BJ (cell line): Measurements from ENCODE around the gene SPATA20. TPM values are rescaled to one million over a fixed set of nuclear protein-coding genes. Genes with fewer than 3 reads are reported as not detected.
A peak's percentile ranks its signal among the peaks of the same experiment; 100 is the strongest.

ENCODE experiments used
- CTCF ChIA-PET: fragments of 350-600 bp; formaldehyde crosslinking; extraction: SDS; loops from one replicate; lab custom pipeline; 2021; ENCODE audit warnings: antibody characterized with exemption, inconsistent platforms; lab: Yijun Ruan, JAX
- POLR2A ChIA-PET: fragments of 300-600 bp; sonication (Branson Sonifier 250); formaldehyde crosslinking; extraction: SDS; loops from one replicate; lab custom pipeline; 2021; ENCODE audit warnings: antibody characterized with exemption; lab: Charles Lee
- DNase-seq: peaks from one replicate; pipeline ENCODE4 v3.0.0-alpha.2; 2011; ENCODE audit warnings: low read depth
- H3K27me3 ChIP-seq: 2 replicates; pipeline ENCODE4 v1.6.0; 2011; ENCODE audit warnings: low read length; ENCODE audit not compliant: control insufficient read depth, insufficient read depth
- H3K36me3 ChIP-seq: 2 replicates; pipeline ENCODE4 v1.5.1; 2011; ENCODE audit warnings: low read length; ENCODE audit not compliant: control insufficient read depth, insufficient read depth
- H3K4me3 ChIP-seq: 2 replicates; pipeline ENCODE4 v1.5.1; 2011; ENCODE audit warnings: low read depth, mild to moderate bottlenecking, control low read depth, low read length
- polyA plus RNA-seq: library from polyadenylated mRNA; depleted of rRNA; stranded (reverse); fragments of >200 nt; gene quantifications from 2 replicates; pipeline ENCODE4 v1.2.3, GENCODE V29; 2011
- TF ChIP-seq, protein P1 (sequence below): IDR thresholded peaks from 2 replicates; pipeline ENCODE4 v1.5.1; 2011; ENCODE audit warnings: low read depth, mild to moderate bottlenecking, control low read depth, inconsistent platforms, low read length, moderate library complexity; ENCODE audit not compliant: insufficient read depth

The SPATA20 gene
- polyA plus RNA-seq, 1 experiment = 46.4 TPM

DNA sequence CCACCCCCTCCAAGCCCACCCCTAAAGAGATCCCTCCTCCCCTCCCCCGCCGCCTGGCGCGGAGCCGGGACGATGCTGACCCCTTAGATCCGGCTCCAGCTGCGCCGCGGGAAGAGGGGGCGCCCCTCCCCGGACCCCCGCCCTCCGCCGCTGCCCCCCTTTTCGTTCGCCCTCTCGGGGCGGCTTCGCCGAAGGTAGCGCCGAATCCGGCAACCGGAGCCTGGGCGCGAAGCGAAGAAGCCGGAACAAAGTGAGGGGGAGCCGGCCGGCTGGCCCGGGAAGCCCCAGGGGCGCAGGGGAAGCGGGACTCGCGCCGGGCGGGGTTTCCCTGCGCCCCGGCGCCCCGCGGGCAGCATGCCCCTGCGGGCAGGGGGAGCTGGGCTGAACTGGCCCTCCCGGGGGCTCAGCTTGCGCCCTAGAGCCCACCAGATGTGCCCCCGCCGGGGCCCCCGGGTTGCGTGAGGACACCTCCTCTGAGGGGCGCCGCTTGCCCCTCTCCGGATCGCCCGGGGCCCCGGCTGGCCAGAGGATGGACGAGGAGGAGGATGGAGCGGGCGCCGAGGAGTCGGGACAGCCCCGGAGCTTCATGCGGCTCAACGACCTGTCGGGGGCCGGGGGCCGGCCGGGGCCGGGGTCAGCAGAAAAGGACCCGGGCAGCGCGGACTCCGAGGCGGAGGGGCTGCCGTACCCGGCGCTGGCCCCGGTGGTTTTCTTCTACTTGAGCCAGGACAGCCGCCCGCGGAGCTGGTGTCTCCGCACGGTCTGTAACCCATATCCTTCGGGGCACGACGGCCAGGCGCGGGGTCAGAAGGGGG, 14.2 kb downstream of the SPATA20 start:
- TF ChIP-seq, protein P1, sequence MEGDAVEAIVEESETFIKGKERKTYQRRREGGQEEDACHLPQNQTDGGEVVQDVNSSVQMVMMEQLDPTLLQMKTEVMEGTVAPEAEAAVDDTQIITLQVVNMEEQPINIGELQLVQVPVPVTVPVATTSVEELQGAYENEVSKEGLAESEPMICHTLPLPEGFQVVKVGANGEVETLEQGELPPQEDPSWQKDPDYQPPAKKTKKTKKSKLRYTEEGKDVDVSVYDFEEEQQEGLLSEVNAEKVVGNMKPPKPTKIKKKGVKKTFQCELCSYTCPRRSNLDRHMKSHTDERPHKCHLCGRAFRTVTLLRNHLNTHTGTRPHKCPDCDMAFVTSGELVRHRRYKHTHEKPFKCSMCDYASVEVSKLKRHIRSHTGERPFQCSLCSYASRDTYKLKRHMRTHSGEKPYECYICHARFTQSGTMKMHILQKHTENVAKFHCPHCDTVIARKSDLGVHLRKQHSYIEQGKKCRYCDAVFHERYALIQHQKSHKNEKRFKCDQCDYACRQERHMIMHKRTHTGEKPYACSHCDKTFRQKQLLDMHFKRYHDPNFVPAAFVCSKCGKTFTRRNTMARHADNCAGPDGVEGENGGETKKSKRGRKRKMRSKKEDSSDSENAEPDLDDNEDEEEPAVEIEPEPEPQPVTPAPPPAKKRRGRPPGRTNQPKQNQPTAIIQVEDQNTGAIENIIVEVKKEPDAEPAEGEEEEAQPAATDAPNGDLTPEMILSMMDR = no peak
- no peak for DNase-seq
- peak overlapping the region; percentile 32 for H3K4me3 ChIP-seq
- CTCF ChIA-PET = interaction anchor here (0.8 to 6.2 kb wide), 7 partner anchors 10 to 133 kb away, joined by 3 to 41 read pairs (median 6); no protein-coding TSS in a partner anchor
- H3K27me3 ChIP-seq = peaks cover 40% of the 10 kb centered on the region
- H3K36me3 ChIP-seq = peaks cover 1% of the 10 kb centered on the region; the same call in 1 of the 2 replicates
- POLR2A ChIA-PET = no interaction called here

DNA sequence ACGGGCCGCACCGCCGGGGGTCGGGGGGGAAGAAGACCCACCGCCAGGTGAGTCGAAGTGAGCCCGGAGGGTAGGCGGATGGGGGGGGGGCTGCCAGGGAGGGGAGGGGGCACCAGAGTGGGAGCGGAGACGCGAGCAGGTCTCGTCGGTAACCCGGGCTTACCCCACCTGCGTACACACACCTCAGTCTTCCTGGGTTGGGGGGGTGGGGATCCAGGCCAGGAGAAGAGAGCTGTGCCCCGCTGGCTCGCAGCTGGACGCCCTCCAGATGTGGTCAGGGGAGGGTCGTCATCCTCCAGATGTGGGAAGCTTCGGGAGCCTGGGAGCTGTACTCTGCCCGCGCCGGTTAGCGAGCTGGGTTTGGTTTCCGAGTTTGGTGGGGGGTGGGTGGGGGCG, 14.8 kb downstream of the SPATA20 start:
- ChIA-PET CTCF (interaction anchor here (0.8 to 6.2 kb wide), 4 partner anchors 10 to 133 kb away, joined by 3 to 41 read pairs (median 22); no protein-coding TSS in a partner anchor), POLR2A (no interaction called here)
- Histone ChIP-seq H3K36me3 (peaks cover 1% of the 10 kb centered on the region; the same call in 1 of the 2 replicates), H3K4me3 (no peak overlapping the region), H3K27me3 (peaks cover 43% of the 10 kb centered on the region)
- no peak for DNase-seq
- TF ChIP-seq, protein P1 = no peak

DNA sequence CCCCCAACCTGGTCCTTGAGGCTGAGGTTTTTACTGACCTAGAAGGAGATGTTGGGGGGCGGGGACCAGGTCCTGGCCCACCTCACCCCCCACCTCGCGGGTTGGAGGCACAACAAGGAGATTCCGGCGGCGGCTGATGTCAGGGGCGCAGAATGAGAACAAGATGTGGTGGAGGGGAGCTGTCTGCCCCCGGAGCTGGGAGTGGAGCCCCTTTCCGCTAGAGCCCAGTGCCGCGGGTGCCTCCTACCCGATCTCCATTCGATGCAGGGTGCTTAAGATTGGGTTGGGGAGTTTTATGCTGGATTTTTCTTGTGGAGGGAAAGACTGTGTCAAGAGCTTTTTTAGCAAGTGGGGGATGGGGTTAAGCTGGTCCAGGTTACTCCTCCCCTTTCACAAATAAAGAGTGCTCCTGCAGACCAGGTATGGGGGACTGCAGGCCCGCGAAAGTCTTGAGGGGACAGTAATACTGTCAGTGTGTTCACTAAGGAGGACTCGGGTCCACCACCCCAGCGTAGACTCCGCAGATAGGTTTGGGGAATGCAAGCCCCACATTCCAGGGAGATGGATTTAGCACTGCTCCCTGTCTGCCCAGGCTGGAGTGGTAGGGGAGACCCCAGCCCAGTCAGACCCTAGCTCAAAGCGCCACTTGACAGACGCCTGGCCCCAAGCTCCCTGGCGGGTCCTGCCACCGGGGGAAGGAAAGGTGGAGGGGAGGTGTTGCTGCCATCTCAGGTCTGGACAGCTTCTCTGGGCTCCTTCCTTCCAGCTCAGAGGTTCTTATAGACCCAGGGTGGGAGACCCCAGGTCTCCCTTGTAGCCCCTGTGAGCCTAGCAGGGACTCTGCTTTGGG, 15.5 kb downstream of the SPATA20 start:
- no peak for DNase-seq
- H3K27me3 ChIP-seq = peaks cover 47% of the 10 kb centered on the region
- CTCF ChIA-PET = interaction anchor here (0.7 to 6.2 kb wide), 11 partner anchors 10 to 132 kb away, joined by 3 to 41 read pairs (median 4); no protein-coding TSS in a partner anchor
- H3K36me3 ChIP-seq = peaks cover 1% of the 10 kb centered on the region; the same call in 1 of the 2 replicates
- POLR2A ChIA-PET = no interaction called here
- H3K4me3 ChIP-seq = no peak overlapping the region
- TF ChIP-seq, protein P1 = no peak

DNA sequence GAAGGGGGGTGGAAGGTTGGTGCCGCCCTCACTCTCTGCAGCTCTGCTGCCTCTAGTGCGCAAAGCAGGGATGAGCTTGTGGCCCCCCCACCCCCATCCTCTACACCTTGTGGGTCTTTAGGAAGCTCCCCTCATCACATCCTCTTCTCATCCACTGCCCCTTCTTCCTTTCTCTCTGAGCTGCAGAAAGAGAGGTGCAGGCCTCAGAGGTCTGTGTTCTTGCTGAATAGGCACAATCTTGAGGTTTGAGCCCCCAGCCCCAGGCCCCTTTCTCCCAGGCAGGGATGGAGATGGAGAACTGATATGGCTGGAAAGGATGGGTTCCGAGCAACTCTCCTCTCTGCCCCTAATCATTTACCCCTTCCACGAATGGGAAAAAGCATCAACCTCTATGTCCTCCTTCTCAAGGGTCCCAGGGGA, 16.1 kb downstream of the SPATA20 start:
- POLR2A ChIA-PET = no interaction called here
- TF ChIP-seq, protein P1 = no peak
- Histone ChIP-seq H3K4me3 (no peak overlapping the region), H3K27me3 (peaks cover 47% of the 10 kb centered on the region), H3K36me3 (peaks cover under 1% of the 10 kb centered on the region; the same call in 1 of the 2 replicates)
- CTCF ChIA-PET = interaction anchor here (0.9 to 6.2 kb wide), 11 partner anchors 9 to 135 kb away, joined by 3 to 41 read pairs (median 4); no protein-coding TSS in a partner anchor
- DNase-seq = no peak
